ENCODE results near the gene LOC101059915.
A peak's percentile ranks its signal among the peaks of the same experiment; 100 is the strongest.
"Not testable (repeated sequence)": the region's sequence is repeated elsewhere in the genome, so short reads cannot be mapped to it uniquely, and the experiment has no call there.

LOC101059915 gene

DNA sequence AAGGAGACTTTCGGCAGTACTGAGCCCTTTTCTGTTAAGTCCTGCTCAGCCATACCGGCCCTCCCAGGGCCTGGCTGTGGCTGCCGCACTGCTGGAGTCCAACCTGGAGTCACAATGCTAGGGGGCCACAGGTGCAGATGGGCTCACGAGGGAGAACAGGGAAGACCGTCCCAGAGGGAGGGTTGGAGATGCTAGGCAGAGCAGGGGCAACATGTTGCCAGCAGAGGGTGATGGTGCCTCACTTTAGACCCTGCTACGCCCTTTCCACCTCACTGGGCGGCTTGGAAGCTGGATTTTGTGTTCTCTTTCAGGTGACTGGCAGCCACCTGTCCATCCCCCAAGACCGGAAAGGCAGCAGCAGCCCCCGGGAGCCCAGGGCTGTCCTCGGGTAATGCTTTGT, 2.6 kb downstream of the LOC101059915 start:
- H3K4me2 ChIP-seq (ENCODE audit: low read length); H2BK5ac ChIP-seq (ENCODE audit: low read length); H3K4me3 ChIP-seq (ENCODE audit: low read length); H3K36me3 ChIP-seq (ENCODE audit: control insufficient read depth, insufficient read depth, low read length); H3K18ac ChIP-seq (ENCODE audit: low read length); H3K27me3 ChIP-seq (ENCODE audit: insufficient read depth, low read length, poor library complexity); H3K79me1 ChIP-seq (ENCODE audit: low read length); H2BK120ac ChIP-seq (ENCODE audit: low read depth, low read length); H3K56ac ChIP-seq (ENCODE audit: low read length); H3K9ac ChIP-seq (ENCODE audit: low read length); H3K79me2 ChIP-seq (ENCODE audit: control insufficient read depth, insufficient read depth, low read length); H3K27ac ChIP-seq (ENCODE audit: low read depth, low read length); H2AK5ac ChIP-seq (ENCODE audit: low read length); H3K23ac ChIP-seq (ENCODE audit: low read length); H3K4ac ChIP-seq (ENCODE audit: low read depth, low read length); H3K4me1 ChIP-seq (ENCODE audit: control insufficient read depth, low read depth, low read length); H4K5ac ChIP-seq (ENCODE audit: low read length); H4K8ac ChIP-seq (ENCODE audit: low read depth, low read length); H2BK15ac ChIP-seq (replicated peaks; ENCODE audit: low read depth): not testable (repeated sequence)
- WGBS (ENCODE audit: extremely low coverage, insufficient coverage, low lambda C conversion rate) = no CpG with 5 or more reads among the region's 10 CpGs
- DNase-seq = peak; percentile 38

DNA sequence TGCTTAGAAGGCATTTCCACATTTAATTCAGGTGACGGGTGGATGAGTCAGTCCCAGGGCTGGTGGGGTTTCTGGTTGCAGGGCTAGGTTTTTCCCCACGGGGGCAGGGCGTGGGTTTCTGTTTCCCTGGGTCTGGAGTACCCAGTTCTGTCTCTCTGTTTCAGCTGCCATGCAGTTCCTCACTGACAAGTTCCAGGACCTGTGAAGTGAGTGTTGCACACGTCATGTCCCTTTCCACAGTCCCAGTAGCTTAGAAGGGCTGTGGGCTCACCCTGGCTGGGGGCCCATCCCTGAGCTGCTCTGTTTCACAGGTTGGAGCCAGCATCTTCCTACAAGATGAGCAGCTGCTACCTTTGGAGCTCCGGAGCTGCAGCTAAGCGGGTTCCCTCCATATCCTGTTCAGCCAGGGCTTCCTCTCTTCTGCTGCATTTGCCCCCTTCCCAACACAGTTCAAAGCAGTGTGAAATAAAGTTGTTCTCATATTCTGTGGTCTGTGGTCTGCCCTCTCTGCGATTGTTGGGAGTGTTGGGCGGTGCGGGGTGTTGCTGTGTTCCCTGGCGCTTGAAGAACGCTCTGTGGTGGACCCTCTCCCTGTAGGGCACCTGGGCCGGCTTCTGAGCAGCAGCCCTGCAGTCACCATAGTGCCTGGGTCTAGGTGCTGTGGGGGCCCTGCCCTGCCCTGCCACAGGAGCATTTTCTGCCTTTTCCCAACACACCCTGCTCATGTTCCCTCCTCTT, 3.9 kb downstream of the LOC101059915 start:
- no peak overlapping the region for H3K56ac ChIP-seq (ENCODE audit: low read length)
- no peak overlapping the region for H4K5ac ChIP-seq (ENCODE audit: low read length)
- no peaks in the 10 kb centered on the region for H3K36me3 ChIP-seq (ENCODE audit: control insufficient read depth, insufficient read depth, low read length)
- H3K18ac ChIP-seq (ENCODE audit: low read length) = no peak overlapping the region
- H2BK5ac ChIP-seq (ENCODE audit: low read length) = no peak overlapping the region
- no peaks in the 10 kb centered on the region for H3K79me1 ChIP-seq (ENCODE audit: low read length)
- H3K9ac ChIP-seq (ENCODE audit: low read length) = no peak overlapping the region
- WGBS (ENCODE audit: extremely low coverage, insufficient coverage, low lambda C conversion rate) = no CpG with 5 or more reads among the region's 12 CpGs
- no peaks in the 10 kb centered on the region for H3K4me1 ChIP-seq (ENCODE audit: control insufficient read depth, low read depth, low read length)
- no peak overlapping the region for H3K4ac ChIP-seq (ENCODE audit: low read depth, low read length)
- H3K4me3 ChIP-seq (ENCODE audit: low read length) = no peak overlapping the region
- no peak overlapping the region for H3K23ac ChIP-seq (ENCODE audit: low read length)
- H3K27me3 ChIP-seq (ENCODE audit: insufficient read depth, low read length, poor library complexity) = no peaks in the 10 kb centered on the region
- no peak overlapping the region for H3K27ac ChIP-seq (ENCODE audit: low read depth, low read length)
- no peak overlapping the region for H2BK120ac ChIP-seq (ENCODE audit: low read depth, low read length)
- no peak overlapping the region for H4K8ac ChIP-seq (ENCODE audit: low read depth, low read length)
- no peak overlapping the region for H2BK15ac ChIP-seq (replicated peaks; ENCODE audit: low read depth)
- no peak for DNase-seq
- no peak overlapping the region for H3K4me2 ChIP-seq (ENCODE audit: low read length)
- no peaks in the 10 kb centered on the region for H3K79me2 ChIP-seq (ENCODE audit: control insufficient read depth, insufficient read depth, low read length)
- no peak overlapping the region for H2AK5ac ChIP-seq (ENCODE audit: low read length)

GRCh38 chrX:71671938-71672337, 4.6 kb downstream of the LOC101059915 start:
- Histone ChIP-seq H3K27ac (ENCODE audit: low read depth, low read length) (no peak overlapping the region), H2BK5ac (ENCODE audit: low read length) (no peak overlapping the region), H3K27me3 (ENCODE audit: insufficient read depth, low read length, poor library complexity) (no peaks in the 10 kb centered on the region), H3K79me1 (ENCODE audit: low read length) (no peaks in the 10 kb centered on the region), H3K9ac (ENCODE audit: low read length) (no peak overlapping the region), H4K8ac (ENCODE audit: low read depth, low read length) (no peak overlapping the region), H3K23ac (ENCODE audit: low read length) (no peak overlapping the region), H2BK120ac (ENCODE audit: low read depth, low read length) (no peak overlapping the region), H2BK15ac (replicated peaks; ENCODE audit: low read depth) (no peak overlapping the region), H2AK5ac (ENCODE audit: low read length) (no peak overlapping the region), H3K18ac (ENCODE audit: low read length) (no peak overlapping the region), H3K4ac (ENCODE audit: low read depth, low read length) (no peak overlapping the region), H3K36me3 (ENCODE audit: control insufficient read depth, insufficient read depth, low read length) (no peaks in the 10 kb centered on the region), H3K4me3 (ENCODE audit: low read length) (no peak overlapping the region), H3K56ac (ENCODE audit: low read length) (no peak overlapping the region), H3K4me1 (ENCODE audit: control insufficient read depth, low read depth, low read length) (no peaks in the 10 kb centered on the region), H3K4me2 (ENCODE audit: low read length) (no peak overlapping the region), H4K5ac (ENCODE audit: low read length) (no peak overlapping the region), H3K79me2 (ENCODE audit: control insufficient read depth, insufficient read depth, low read length) (no peaks in the 10 kb centered on the region)
- no CpG with 5 or more reads among the region's 11 CpGs for WGBS (ENCODE audit: extremely low coverage, insufficient coverage, low lambda C conversion rate)
- DNase-seq = no peak

GRCh38 chrX:71675636-71676035, 8.3 kb downstream of the LOC101059915 start:
- H3K4me1 ChIP-seq (ENCODE audit: control insufficient read depth, low read depth, low read length); H3K56ac ChIP-seq (ENCODE audit: low read length); H3K18ac ChIP-seq (ENCODE audit: low read length); H3K9ac ChIP-seq (ENCODE audit: low read length); H3K4ac ChIP-seq (ENCODE audit: low read depth, low read length); H3K79me2 ChIP-seq (ENCODE audit: control insufficient read depth, insufficient read depth, low read length); H4K5ac ChIP-seq (ENCODE audit: low read length); H2BK5ac ChIP-seq (ENCODE audit: low read length); H3K79me1 ChIP-seq (ENCODE audit: low read length); DNase-seq; H3K27ac ChIP-seq (ENCODE audit: low read depth, low read length); H3K23ac ChIP-seq (ENCODE audit: low read length); H3K4me2 ChIP-seq (ENCODE audit: low read length); H3K4me3 ChIP-seq (ENCODE audit: low read length); H3K36me3 ChIP-seq (ENCODE audit: control insufficient read depth, insufficient read depth, low read length); H3K27me3 ChIP-seq (ENCODE audit: insufficient read depth, low read length, poor library complexity); H2BK120ac ChIP-seq (ENCODE audit: low read depth, low read length); H2BK15ac ChIP-seq (replicated peaks; ENCODE audit: low read depth); H4K8ac ChIP-seq (ENCODE audit: low read depth, low read length); H2AK5ac ChIP-seq (ENCODE audit: low read length): not testable (repeated sequence)
- no CpG with 5 or more reads among the region's 23 CpGs for WGBS (ENCODE audit: extremely low coverage, insufficient coverage, low lambda C conversion rate)

DNA sequence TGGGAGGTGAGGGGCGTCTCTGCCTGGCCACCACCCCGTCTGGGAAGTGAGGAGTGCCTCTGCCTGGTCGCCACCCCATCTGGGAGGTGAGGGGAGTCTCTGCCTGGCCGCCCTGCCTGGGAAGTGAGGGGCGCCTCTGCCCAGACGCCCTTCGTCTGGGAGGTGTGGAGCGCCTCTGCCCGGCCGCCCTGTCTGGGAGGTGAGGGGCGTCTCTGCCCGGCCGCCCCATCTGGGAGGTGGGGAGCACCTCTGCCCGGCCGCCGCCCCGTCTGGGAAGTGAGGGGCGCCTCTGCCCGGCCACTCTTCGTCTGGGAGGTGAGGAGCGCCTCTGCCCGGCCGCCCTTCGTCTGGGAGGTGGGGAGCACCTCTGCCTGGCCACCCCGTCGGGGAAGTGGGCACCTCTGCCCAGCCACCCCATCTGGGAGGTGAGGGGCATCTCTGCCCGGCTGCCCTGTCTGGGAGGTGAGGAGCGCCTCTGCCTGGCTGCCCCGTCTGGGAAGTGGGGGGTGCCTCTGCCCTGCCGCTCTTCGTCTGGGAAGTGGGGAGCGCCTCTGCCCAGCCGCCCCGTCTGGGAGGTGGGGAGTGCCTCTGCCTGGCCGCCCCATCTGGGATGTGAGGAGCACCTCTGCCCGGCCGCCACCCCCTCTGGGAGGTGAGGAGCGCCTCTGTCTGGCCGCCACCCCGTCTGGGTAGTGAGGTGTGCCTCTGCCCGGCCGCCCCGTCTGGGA, 8.9 kb downstream of the LOC101059915 start:
- H2AK5ac ChIP-seq (ENCODE audit: low read length); H3K4me3 ChIP-seq (ENCODE audit: low read length); H3K79me1 ChIP-seq (ENCODE audit: low read length); H3K23ac ChIP-seq (ENCODE audit: low read length); H3K4me2 ChIP-seq (ENCODE audit: low read length); H3K36me3 ChIP-seq (ENCODE audit: control insufficient read depth, insufficient read depth, low read length); H3K56ac ChIP-seq (ENCODE audit: low read length); H2BK15ac ChIP-seq (replicated peaks; ENCODE audit: low read depth); H3K4me1 ChIP-seq (ENCODE audit: control insufficient read depth, low read depth, low read length); H4K5ac ChIP-seq (ENCODE audit: low read length); H3K18ac ChIP-seq (ENCODE audit: low read length); H2BK5ac ChIP-seq (ENCODE audit: low read length); DNase-seq; H4K8ac ChIP-seq (ENCODE audit: low read depth, low read length); H3K4ac ChIP-seq (ENCODE audit: low read depth, low read length); H3K9ac ChIP-seq (ENCODE audit: low read length); H3K27me3 ChIP-seq (ENCODE audit: insufficient read depth, low read length, poor library complexity); H2BK120ac ChIP-seq (ENCODE audit: low read depth, low read length); H3K27ac ChIP-seq (ENCODE audit: low read depth, low read length); H3K79me2 ChIP-seq (ENCODE audit: control insufficient read depth, insufficient read depth, low read length): not testable (repeated sequence)
- WGBS (ENCODE audit: extremely low coverage, insufficient coverage, low lambda C conversion rate) = no CpG with 5 or more reads among the region's 43 CpGs
